ENCODE data around the gene RPL22.
"Not testable (repeated sequence)": the region's sequence is repeated elsewhere in the genome, so short reads cannot be mapped to it uniquely, and the experiment has no call there.

RPL22 gene

DNA sequence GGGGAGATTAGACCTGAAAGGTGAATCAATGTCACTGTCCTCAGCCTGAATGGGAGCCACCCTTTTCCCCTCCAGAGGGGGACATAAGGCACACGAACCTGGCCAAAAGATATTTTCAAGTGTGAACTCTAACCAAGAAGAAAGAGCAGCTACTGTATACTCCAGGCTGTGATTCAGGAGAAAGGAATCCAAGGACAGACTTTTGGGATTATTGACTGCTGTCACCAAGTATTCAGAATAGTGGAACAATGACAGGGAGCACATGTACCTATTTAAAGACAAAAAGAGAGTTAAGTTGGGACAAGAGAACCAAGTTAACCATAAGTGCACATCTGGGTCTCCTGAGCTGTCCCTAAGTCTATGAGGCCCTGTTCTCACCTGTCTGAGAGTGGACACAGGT is 34.0 kb upstream of the RPL22 start:
- DNase-seq, result no peak

GRCh38 chr1:6225651-6226050 is 26.3 kb upstream of the RPL22 start:
- no peak for DNase-seq

- no peak for DNase-seq
These were observed 25.3 kb upstream of the RPL22 start for GRCh38 chr1:6224718-6225117.

- DNase-seq, result no peak
These were observed 24.2 kb upstream of the RPL22 start for GRCh38 chr1:6223617-6224016.

DNA sequence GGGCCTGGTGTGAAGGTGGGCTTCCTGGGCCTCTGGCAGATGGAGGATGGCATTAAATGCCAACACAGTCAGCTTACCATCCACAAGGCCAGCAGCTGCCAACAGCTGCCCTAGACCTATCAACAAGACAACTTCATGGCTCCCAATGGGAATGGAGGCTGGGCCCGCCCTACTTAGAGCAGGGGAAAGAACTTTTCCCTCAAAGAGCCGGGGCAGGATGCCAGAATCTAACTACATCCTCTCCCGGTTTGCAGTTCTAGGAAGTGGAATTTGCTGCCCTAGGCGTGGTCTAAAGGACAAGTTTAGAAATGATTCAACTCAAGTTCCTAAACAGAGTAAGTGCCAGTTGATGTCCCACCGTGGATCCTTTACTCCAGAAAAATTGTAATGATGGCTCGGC is 23.2 kb upstream of the RPL22 start:
- DNase-seq, result no peak

DNA sequence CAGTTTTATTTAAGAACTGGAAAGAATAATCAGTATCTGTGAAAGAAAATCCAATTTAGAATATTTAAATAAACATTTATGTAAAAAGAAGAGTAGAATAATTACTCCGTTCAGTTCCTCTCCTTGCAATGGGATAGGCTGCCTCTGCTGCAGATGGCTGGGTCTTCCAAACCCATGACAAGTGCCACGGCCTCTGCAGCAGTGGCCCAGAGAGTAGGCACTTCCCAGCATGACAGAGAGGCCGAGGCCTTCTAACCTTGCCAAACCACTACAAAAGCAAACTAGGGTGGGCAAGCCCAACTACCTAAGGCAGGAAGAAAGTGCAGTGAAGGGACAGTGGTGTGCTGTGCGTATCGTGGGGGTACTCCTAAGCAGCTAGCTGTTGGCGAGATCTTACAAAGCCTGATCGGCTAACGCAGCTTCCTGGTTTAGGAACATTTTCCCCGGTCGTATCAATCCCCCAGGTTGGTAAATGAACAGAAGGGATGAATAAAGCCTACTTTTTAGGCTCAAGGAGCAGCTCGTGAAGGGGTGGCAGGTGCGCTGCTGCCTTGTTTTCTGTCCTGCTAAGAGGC is 21.9 kb upstream of the RPL22 start:
- DNase-seq, result no peak

DNA sequence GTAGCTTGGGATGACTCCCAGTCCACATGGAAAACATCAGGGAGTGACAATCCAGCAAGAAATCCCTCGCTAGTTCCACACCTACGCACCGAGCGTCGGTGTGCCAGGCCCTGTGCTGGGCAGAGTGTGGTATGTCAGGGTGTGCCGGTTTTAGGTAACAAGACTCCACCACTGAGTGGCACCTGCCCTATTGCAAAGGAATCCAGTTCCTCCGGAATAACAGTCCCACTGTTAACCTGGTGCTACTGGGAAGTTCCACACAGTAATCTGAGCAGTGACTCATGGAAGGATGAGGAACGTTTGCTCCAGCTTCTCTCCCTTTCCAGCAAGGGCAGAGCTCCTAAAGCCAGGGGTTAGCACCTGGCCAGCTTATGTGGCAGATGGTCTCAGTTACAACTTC is 20.8 kb upstream of the RPL22 start:
- DNase-seq, result no peak

- DNase-seq, result not testable (repeated sequence)
These were observed 20.2 kb upstream of the RPL22 start for GRCh38 chr1:6219641-6220040.

DNA sequence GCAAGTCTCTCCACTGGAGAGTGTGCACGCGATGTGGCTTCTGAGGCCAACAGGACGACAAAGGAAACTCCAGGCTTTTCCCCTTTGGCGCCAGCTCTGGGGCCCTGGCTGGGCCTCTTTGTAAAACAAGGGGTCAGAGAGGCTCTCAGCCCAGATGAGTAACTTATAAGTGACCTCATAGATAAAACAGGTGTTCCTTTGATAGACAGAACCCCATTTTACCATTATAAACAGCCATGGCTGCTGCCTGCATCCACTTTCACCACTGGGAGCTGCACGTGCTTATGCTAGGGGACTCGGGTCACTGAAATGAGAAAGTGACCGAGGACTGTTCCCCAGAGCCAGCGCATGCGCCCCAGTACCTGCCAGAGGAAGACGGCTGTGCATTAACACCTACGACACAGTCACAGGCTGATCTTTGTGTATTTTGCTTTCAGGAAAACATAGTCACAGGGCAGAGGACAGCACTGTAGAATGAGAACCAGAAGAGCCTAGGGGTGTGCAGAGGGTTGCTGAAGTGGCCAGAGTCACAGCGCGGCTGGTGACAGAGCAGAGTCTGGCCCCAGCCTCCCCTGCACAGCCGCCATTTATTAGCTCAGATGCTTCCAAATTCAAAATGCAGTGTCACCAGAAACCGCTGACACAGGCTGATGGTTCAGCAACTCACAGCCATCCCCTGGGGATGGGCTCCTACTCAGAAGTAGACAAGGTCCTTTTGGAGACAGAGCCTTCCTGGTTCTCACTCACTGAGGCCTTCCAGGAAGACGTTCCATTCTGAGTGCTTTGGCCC is 19.2 kb upstream of the RPL22 start:
- DNase-seq, result no peak

- no peak for DNase-seq
These were observed 13.0 kb upstream of the RPL22 start for GRCh38 chr1:6212193-6212959.

GRCh38 chr1:6211731-6212130 is 12.3 kb upstream of the RPL22 start:
- DNase-seq, result no peak

- DNase-seq, result no peak
These were observed 11.4 kb upstream of the RPL22 start for GRCh38 chr1:6210591-6211355.

- DNase-seq, result no peak
These were observed 10.5 kb upstream of the RPL22 start for GRCh38 chr1:6209661-6210580.

GRCh38 chr1:6208723-6209660 is 9.6 kb upstream of the RPL22 start:
- no peak for DNase-seq

DNA sequence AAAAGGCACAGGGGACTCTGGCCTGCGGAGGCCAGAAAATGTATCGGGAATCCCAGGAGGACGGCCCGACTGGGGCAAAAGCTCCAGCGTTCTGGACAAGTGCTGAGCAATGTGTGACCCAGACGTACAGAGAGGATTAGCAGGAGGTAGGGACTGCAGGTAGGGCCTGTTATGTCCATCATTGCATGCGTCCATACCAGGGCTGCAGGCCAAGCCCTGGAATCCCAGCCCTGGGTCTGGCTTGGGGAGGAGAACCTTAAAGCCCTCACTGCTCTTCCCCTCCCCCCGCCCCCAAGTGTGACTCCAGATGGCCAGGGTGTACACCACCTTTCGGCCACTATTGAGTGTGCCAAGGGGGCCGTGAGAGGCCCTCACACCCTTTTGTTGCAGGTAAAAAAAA is 8.5 kb upstream of the RPL22 start:
- no peak for DNase-seq

DNA sequence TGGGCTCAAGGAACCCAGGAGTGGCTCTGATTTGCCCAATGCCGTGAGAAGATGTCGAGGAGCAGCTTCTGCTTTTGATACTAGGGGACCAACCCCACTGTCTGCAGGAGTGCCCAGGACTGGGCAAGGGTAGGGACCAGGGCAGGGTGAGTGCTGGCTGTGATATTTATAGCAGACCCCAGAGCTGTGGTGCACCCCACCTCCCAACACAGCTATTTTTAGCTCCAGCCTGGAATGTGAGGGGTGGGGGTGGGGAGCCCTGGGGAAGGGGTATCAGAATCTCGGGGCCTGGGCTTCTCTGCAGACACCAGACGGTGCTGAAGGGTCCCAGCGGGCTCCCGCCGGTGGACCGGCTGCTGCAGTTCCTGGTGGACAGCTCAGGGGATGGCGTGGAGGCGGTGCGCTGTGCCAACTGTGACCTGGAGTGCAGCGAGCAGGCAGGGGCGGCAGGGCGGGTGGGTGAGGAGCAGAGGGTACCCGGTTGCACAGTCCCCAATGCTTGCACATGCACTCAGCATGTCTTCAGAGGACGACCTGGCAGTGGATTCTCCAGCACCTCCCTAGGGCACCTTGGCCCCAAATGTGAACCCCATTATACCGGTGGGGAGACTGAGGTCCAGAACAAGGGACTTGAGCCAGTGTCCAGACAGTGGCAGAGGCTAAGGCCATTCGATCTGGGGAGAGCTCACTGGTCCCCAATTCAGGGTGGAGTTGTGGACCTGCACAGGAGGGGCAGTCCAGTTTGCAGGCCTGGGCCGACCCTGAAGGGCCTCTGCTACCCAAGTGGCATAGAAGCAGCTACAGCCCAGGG is 7.9 kb upstream of the RPL22 start:
- DNase-seq, result no peak

GRCh38 chr1:6206520-6206855 is 7.1 kb upstream of the RPL22 start:
- DNase-seq, result no peak

DNA sequence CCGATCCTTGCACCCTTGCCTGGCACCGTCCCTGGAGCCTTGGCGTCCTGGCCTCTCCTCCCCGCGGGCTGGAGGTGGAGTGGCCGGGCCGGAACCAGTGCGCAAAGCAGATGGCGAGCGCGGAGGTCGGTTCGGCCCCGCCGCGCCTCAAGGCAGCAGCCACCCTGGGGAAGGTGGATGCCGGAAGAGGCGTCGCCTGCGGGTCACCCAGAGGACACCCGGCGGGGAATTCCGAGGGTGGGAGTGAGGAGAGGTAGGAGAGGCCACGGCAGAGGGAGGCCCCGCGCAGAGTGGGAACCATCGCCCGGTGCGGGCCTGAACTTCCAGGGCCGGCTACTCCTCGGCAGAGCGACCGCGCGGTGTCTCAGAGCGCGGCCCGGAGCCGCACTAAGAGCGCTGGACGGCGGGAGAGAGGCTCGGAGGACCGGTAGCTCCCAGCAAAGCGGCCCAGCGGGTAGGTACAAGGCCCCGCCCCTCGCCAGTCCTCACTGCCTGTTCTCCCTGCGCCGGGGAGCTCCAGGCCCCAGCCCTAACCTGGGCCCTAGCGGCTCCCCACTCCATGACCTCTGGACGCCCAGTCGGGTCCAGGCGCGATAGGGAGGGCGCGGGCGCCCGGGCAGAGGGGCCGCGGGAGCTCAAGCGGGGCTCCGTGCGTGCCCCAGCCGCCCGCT is 6.6 kb upstream of the RPL22 start, which contains the start of gene RNF207:
TSS of gene RNF207 (plus strand) at position 271 of the 671 bp plus-strand sequence. CDS start 417 bp downstream, outside the sequence.
- no peak for DNase-seq

- DNase-seq, result no peak
These were observed 2.9 kb upstream of the RPL22 start for GRCh38 chr1:6202256-6202655.

Data from activated naive CD4-positive, alpha-beta T cell (primary cell).